Epithelial cell of esophagus (primary cell): Measurements from ENCODE around the gene BSN.

ENCODE experiments used
- DNase-seq: peaks from one replicate; pipeline ENCODE4 v3.0.0; 2010; ENCODE audit warnings: low read depth
- H3K4me3 ChIP-seq: 2 replicates; pipeline ENCODE4 v1.5.1; 2011; ENCODE audit warnings: mild to moderate bottlenecking, low read length, control low read depth
- TF ChIP-seq, protein P1 (sequence below): IDR thresholded peaks from 2 replicates; pipeline ENCODE4 v1.5.1; 2011; ENCODE audit warnings: low read depth, mild to moderate bottlenecking, low read length, control low read depth, inconsistent platforms; ENCODE audit not compliant: insufficient read depth; ENCODE audit errors: missing control alignments

BSN gene

GRCh38 chr3:49530231-49530630 is 24.0 kb upstream of the BSN start:
- H3K4me3 ChIP-seq: no peak overlapping the region
- TF ChIP-seq, protein P1, sequence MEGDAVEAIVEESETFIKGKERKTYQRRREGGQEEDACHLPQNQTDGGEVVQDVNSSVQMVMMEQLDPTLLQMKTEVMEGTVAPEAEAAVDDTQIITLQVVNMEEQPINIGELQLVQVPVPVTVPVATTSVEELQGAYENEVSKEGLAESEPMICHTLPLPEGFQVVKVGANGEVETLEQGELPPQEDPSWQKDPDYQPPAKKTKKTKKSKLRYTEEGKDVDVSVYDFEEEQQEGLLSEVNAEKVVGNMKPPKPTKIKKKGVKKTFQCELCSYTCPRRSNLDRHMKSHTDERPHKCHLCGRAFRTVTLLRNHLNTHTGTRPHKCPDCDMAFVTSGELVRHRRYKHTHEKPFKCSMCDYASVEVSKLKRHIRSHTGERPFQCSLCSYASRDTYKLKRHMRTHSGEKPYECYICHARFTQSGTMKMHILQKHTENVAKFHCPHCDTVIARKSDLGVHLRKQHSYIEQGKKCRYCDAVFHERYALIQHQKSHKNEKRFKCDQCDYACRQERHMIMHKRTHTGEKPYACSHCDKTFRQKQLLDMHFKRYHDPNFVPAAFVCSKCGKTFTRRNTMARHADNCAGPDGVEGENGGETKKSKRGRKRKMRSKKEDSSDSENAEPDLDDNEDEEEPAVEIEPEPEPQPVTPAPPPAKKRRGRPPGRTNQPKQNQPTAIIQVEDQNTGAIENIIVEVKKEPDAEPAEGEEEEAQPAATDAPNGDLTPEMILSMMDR: no peak
- DNase-seq: no peak

- TF ChIP-seq, protein P1: no peak
- DNase-seq: no peak
- H3K4me3 ChIP-seq: no peak overlapping the region
These were observed 23.6 kb upstream of the BSN start for GRCh38 chr3:49530701-49531100.

DNA sequence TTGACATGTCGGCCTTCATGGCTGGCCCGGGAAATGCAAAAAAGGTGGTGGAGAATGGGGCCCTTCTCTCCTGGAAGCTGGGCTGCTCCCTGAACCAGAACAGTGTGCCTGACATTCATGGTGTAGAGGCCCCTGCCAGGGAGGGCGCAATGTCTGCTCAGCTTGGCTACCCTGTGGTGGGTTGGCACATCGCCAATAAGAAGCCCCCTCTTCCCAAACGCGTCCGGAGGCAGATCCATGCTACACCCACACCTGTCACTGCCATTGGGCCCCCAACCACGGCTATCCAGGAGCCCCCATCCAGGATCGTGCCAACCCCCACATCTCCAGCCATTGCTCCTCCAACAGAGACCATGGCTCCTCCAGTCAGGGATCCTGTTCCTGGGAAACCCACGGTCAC is 23.1 kb upstream of the BSN start:
- no peak overlapping the region for H3K4me3 ChIP-seq
- DNase-seq: no peak
- TF ChIP-seq, protein P1: no peak

- DNase-seq: no peak
- TF ChIP-seq, protein P1: no peak
These were observed 22.6 kb upstream of the BSN start for GRCh38 chr3:49531715-49532114.

GRCh38 chr3:49533031-49533430 is 21.2 kb upstream of the BSN start:
- DNase-seq: no peak
- TF ChIP-seq, protein P1: no peak
- no peak overlapping the region for H3K4me3 ChIP-seq

More at GRCh38 chr3:49531715-49532114, 22.6 kb upstream of the BSN start:
- H3K4me3 ChIP-seq: no peak overlapping the region

- TF ChIP-seq, protein P1: no peak
- H3K4me3 ChIP-seq: no peak overlapping the region
- no peak for DNase-seq
These were observed 20.3 kb upstream of the BSN start for GRCh38 chr3:49533786-49534519.

DNA sequence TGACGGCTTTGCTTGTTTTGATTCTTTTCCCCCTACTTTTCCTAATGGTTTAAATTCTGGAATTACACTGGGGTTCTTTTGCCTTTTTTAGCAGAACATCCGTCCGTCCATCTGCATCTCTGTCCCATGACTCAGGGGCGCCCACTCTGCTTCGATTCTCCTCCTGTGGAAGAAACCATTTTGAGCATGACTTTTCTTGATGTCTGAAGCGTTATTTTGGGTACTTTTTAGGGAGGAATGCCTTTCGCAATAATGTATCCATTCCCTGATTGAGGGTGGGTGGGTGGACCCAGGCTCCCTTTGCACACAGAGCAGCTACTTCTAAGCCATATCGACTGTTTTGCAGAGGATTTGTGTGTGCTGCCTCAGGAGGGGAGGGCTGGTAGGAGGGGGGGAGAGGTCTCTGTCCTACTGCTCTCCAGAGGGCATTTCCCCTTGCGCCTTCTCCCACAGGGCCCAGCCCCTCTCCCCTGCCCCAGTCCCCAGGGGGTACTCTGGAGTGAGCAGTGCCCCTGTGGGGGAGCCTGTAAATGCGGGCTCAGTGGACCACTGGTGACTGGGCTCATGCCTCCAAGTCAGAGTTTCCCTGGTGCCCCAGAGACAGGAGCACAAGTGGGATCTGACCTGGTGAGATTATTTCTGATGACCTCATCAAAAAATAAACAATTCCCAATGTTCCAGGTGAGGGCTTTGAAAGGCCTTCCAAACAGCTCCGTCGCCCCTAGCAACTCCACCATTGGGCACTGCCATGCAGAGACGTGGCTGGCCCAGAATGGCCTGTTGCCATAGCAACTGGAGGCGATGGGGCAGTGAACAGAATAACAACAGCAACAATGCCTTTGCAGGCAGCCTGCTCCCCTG is 19.5 kb upstream of the BSN start:
- TF ChIP-seq, protein P1: no peak
- DNase-seq: no peak
- no peak overlapping the region for H3K4me3 ChIP-seq
